Esophagus muscularis mucosa (tissue), 4 donors: Measurements from ENCODE around the gene GTF2H1. TPM values are rescaled to one million over a fixed set of nuclear protein-coding genes. Genes with fewer than 3 reads are reported as not detected.
A peak's percentile ranks its signal among the peaks of the same experiment; 100 is the strongest.

Source experiments
- DNase-seq: peaks from one replicate; pipeline ENCODE4 v3.0.0-alpha.2; 2017; ENCODE audit errors: extremely low spot score
- H3K27ac ChIP-seq, 4 donors: fragments of 200-600 bp; sonication (generic); replicated peaks in 1 of 4; 1 replicate in 3 of 4; 2 replicates in 1 of 4; pipeline ENCODE4 v1.5.1; 2016 to 2019; ENCODE audit warnings: mild to moderate bottlenecking in 1 of 4
- H3K27me3 ChIP-seq, 4 donors: fragments of 200-600 bp; sonication (generic); one replicate each; pipeline versions ENCODE4 v1.5.1 to v1.6.0; 2016 to 2019
- H3K36me3 ChIP-seq, 4 donors: fragments of 200-600 bp; sonication (generic); one replicate each; pipeline ENCODE4 v1.5.1; 2016 to 2019
- H3K4me1 ChIP-seq, 4 donors: fragments of 200-600 bp; sonication (generic); one replicate each; pipeline ENCODE4 v1.5.1; 2016 to 2019
- H3K4me3 ChIP-seq, 4 donors: fragments of 200-600 bp; sonication (generic); 1 replicate in 2 of 4; 2 replicates in 2 of 4; pipeline ENCODE4 v1.5.1; 2016 to 2019; ENCODE audit warnings: mild to moderate bottlenecking in 4 of 4, moderate library complexity in 1 of 4
- H3K9me3 ChIP-seq, 4 donors: fragments of 200-600 bp; sonication (generic); 1 replicate in 3 of 4; 2 replicates in 1 of 4; pipeline ENCODE4 v1.5.1; 2016 to 2019
- EP300 ChIP-seq: sonication (generic); formaldehyde crosslinking; IDR thresholded peaks from one replicate; pipeline ENCODE4 v1.6.1; 2017; ENCODE audit warnings: antibody characterized with exemption
- POLR2A ChIP-seq: fragments of 450-650 bp; IDR thresholded peaks from one replicate; pipeline ENCODE4 v1.6.1; 2017; ENCODE audit warnings: antibody characterized with exemption, moderate library complexity, mild to moderate bottlenecking, low read depth
- POLR2AphosphoS5 ChIP-seq, 2 donors: sonication (generic); formaldehyde crosslinking; IDR thresholded peaks; one replicate each; pipeline ENCODE4 v1.6.1; 2017; ENCODE audit warnings: antibody characterized with exemption in 2 of 2
- WGBS: methylation state at CpG from one replicate; pipeline ENCODE4 v1.1.5; 2018; 5-methylcytosine and 5-hydroxymethylcytosine counted together
- intact Hi-C: fragments of 100-400 bp; cut with DNase I; formaldehyde crosslinking; loops from one replicate; pipeline ENCODE4 v1.15.1; 2023
- total RNA-seq, 4 donors: library from RNA; depleted of rRNA; stranded (reverse); fragments of >200 nt; gene quantifications; one replicate each; pipeline versions ENCODE4 v1.1.0 to v1.2.1, GENCODE V29; 2016
- TF ChIP-seq, protein P1 (sequence below), 3 experiments: fragments of 200-600 bp in 2 of 3; fragments of 450-650 bp in 1 of 3; sonication (generic) in 2 of 3; IDR thresholded peaks; one replicate each; pipeline ENCODE4 v1.5.1; 2017 to 2019; ENCODE audit warnings: antibody characterized with exemption in 3 of 3, mild to moderate bottlenecking in 2 of 3, moderate library complexity in 1 of 3

GTF2H1 gene
- total RNA-seq, 4 donors from 2014 or later = 40.3 to 56.7 (median 48.3) TPM

GRCh38 chr11:18312012-18312411 lies 10.4 kb upstream of the GTF2H1 start:
- Histone ChIP-seq H3K4me3 (no peak overlapping the region), H3K36me3 (peaks cover 13 to 40% (median 32%) of the 10 kb centered on the region in 4 donors), H3K27ac (peak overlapping the region; percentile 22 to 72 (median 46)), H3K4me1 (peaks cover 6 to 17% (median 11%) of the 10 kb centered on the region in 4 donors), H3K27me3 (no peaks in the 10 kb centered on the region), H3K9me3 (no peaks in the 10 kb centered on the region)
- DNase-seq = no peak
- TF ChIP-seq POLR2A = no peak
- 80% methylated on average over 3 of the region's 3 CpGs for WGBS
- intact Hi-C loops = no loop called here

DNA sequence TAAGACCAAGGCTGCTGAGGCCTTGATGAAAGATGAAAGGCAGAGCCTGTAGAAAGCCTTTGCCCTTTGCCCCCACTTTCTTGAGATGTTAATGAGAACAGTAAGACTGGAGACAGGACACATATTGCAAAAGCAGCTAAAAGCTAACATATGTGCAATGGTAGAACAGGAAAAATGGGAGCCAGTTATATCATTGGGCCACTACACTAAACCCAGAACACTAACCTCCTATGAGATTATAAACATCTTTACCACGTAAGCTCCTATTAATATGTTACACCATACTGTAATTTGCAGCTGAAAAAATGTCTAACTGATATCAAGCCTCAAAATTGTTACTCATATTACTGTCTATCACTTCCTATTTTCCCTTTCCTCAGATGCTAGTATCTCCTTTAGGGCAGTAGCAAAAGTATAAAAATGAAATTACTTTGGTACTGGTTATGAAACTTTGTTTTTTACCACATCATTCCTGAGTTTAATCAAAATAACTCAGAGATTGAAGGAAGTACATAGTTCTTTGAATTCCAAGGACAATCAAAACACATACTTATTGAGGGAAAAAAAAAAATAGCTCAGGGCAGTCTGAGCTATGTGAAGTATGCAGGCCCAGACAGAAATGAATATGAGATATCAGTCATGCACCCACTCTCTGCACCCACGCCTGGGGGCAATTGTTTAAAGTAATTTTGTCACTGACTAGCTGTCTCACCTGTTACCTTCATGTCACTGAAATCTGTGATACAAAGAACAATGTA lies 9.5 kb upstream of the GTF2H1 start:
- DNase-seq = no peak
- Histone ChIP-seq H3K36me3 (peaks cover 13 to 38% (median 32%) of the 10 kb centered on the region in 4 donors), H3K4me3 (no peak overlapping the region), H3K27me3 (no peaks in the 10 kb centered on the region), H3K4me1 (peaks cover 6 to 17% (median 11%) of the 10 kb centered on the region in 4 donors), H3K27ac (peak overlapping the region; percentile 22 to 72 (median 46)), H3K9me3 (no peaks in the 10 kb centered on the region)
- TF ChIP-seq, protein P1, sequence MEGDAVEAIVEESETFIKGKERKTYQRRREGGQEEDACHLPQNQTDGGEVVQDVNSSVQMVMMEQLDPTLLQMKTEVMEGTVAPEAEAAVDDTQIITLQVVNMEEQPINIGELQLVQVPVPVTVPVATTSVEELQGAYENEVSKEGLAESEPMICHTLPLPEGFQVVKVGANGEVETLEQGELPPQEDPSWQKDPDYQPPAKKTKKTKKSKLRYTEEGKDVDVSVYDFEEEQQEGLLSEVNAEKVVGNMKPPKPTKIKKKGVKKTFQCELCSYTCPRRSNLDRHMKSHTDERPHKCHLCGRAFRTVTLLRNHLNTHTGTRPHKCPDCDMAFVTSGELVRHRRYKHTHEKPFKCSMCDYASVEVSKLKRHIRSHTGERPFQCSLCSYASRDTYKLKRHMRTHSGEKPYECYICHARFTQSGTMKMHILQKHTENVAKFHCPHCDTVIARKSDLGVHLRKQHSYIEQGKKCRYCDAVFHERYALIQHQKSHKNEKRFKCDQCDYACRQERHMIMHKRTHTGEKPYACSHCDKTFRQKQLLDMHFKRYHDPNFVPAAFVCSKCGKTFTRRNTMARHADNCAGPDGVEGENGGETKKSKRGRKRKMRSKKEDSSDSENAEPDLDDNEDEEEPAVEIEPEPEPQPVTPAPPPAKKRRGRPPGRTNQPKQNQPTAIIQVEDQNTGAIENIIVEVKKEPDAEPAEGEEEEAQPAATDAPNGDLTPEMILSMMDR (IDR thresholded peaks at IDR 0.05) = no peak
- no peak for TF ChIP-seq EP300
- TF ChIP-seq POLR2A = no peak
- no peak for TF ChIP-seq POLR2AphosphoS5 (IDR thresholded peaks at IDR 0.05)
- 79% methylated on average over 2 of the region's 2 CpGs for WGBS
- intact Hi-C loops = no loop called here

GRCh38 chr11:18313965-18314763 lies 8.2 kb upstream of the GTF2H1 start:
- 81% methylated on average over 10 of the region's 10 CpGs for WGBS
- Histone ChIP-seq H3K27me3 (no peaks in the 10 kb centered on the region), H3K9me3 (no peaks in the 10 kb centered on the region), H3K4me1 (peaks cover 6 to 17% (median 11%) of the 10 kb centered on the region in 4 donors), H3K36me3 (peaks cover 13 to 25% (median 20%) of the 10 kb centered on the region in 4 donors), H3K27ac (no peak overlapping the region), H3K4me3 (no peak overlapping the region)
- TF ChIP-seq POLR2AphosphoS5 (IDR thresholded peaks at IDR 0.05) = no peak
- DNase-seq = no peak
- intact Hi-C loops = no loop called here

- H3K27ac ChIP-seq = no peak overlapping the region
- intact Hi-C loops = no loop called here
These were observed 7.4 kb upstream of the GTF2H1 start for GRCh38 chr11:18314784-18315523.

GRCh38 chr11:18315893-18316292 lies 6.5 kb upstream of the GTF2H1 start:
- TF ChIP-seq POLR2AphosphoS5 (IDR thresholded peaks at IDR 0.05) (no peak), POLR2A (no peak), EP300 (no peak)
- TF ChIP-seq, protein P1 (IDR thresholded peaks at IDR 0.05) = no peak
- DNase-seq = no peak
- Histone ChIP-seq H3K4me1 (peaks cover 13 to 30% (median 22%) of the 10 kb centered on the region in 4 donors), H3K27ac (no peak overlapping the region), H3K36me3 (peaks cover 0 to 8% (median 3%) of the 10 kb centered on the region in 4 donors), H3K9me3 (no peaks in the 10 kb centered on the region), H3K4me3 (no peak overlapping the region), H3K27me3 (no peaks in the 10 kb centered on the region)
- intact Hi-C loops = no loop called here
- 90% methylated on average over 2 of the region's 2 CpGs for WGBS

More at GRCh38 chr11:18314784-18315523, 7.4 kb upstream of the GTF2H1 start:
- WGBS = 95% methylated on average over 9 of the region's 9 CpGs
- Histone ChIP-seq H3K36me3 (peaks cover 8 to 17% (median 12%) of the 10 kb centered on the region in 4 donors), H3K9me3 (no peaks in the 10 kb centered on the region), H3K4me1 (peaks cover 6 to 21% (median 13%) of the 10 kb centered on the region in 4 donors), H3K4me3 (no peak overlapping the region), H3K27me3 (no peaks in the 10 kb centered on the region)
- TF ChIP-seq, protein P1 (IDR thresholded peaks at IDR 0.05) = no peak
- TF ChIP-seq POLR2A (no peak), EP300 (no peak), POLR2AphosphoS5 (IDR thresholded peaks at IDR 0.05) (no peak)
- DNase-seq = no peak
